ENCODE results near the gene DEGS2.
A peak's percentile ranks its signal among the peaks of the same experiment; 100 is the strongest.

DEGS2 gene

GRCh38 chr14:100148837-100149731 is 10.4 kb downstream of the DEGS2 start:
- CTCF ChIA-PET: no interaction called here
- no peak overlapping the region for H3K4me3 Mint-ChIP-seq
- DNase-seq: no peak
- peaks cover 35% of the 10 kb centered on the region for H3K27me3 Mint-ChIP-seq
- H3K27ac Mint-ChIP-seq: peak overlapping the region; percentile 69
- H3K36me3 Mint-ChIP-seq: peaks cover 5% of the 10 kb centered on the region
- H3K9me3 Mint-ChIP-seq: no peaks in the 10 kb centered on the region
- H3K4me1 Mint-ChIP-seq: peaks cover 32% of the 10 kb centered on the region

GRCh38 chr14:100147691-100148464 is 11.6 kb downstream of the DEGS2 start:
- H3K27me3 Mint-ChIP-seq: peaks cover 30% of the 10 kb centered on the region
- peaks cover 11% of the 10 kb centered on the region for H3K36me3 Mint-ChIP-seq
- DNase-seq: no peak
- H3K27ac Mint-ChIP-seq: peak overlapping the region; percentile 17
- peaks cover 32% of the 10 kb centered on the region for H3K4me1 Mint-ChIP-seq
- CTCF ChIA-PET: no interaction called here
- no peaks in the 10 kb centered on the region for H3K9me3 Mint-ChIP-seq
- no peak overlapping the region for H3K4me3 Mint-ChIP-seq

- no peaks in the 10 kb centered on the region for H3K9me3 Mint-ChIP-seq
- no peak overlapping the region for H3K4me3 Mint-ChIP-seq
- CTCF ChIA-PET: interaction anchor here (1.0 kb wide), 1 partner anchor 44 kb away, joined by 4 read pairs; no protein-coding TSS in a partner anchor
- peaks cover 26% of the 10 kb centered on the region for H3K27me3 Mint-ChIP-seq
- peaks cover 13% of the 10 kb centered on the region for H3K36me3 Mint-ChIP-seq
- peak overlapping the region; percentile 81 for H3K27ac Mint-ChIP-seq
- peaks cover 32% of the 10 kb centered on the region for H3K4me1 Mint-ChIP-seq
- peak; percentile 72 for DNase-seq
Observed at GRCh38 chr14:100147181-100147631, 12.2 kb downstream of the DEGS2 start.

GRCh38 chr14:100146531-100147091 is 12.8 kb downstream of the DEGS2 start:
- CTCF ChIA-PET: interaction anchor here (1.0 kb wide), 1 partner anchor 44 kb away, joined by 4 read pairs; no protein-coding TSS in a partner anchor
- H3K9me3 Mint-ChIP-seq: no peaks in the 10 kb centered on the region
- no peak overlapping the region for H3K4me3 Mint-ChIP-seq
- peak overlapping the region; percentile 81 for H3K27ac Mint-ChIP-seq
- H3K4me1 Mint-ChIP-seq: peaks cover 32% of the 10 kb centered on the region
- peaks cover 19% of the 10 kb centered on the region for H3K36me3 Mint-ChIP-seq
- H3K27me3 Mint-ChIP-seq: peaks cover 20% of the 10 kb centered on the region
- DNase-seq: no peak

- CTCF ChIA-PET: interaction anchor here (1.0 kb wide), 1 partner anchor 43 kb away, joined by 4 read pairs; no protein-coding TSS in a partner anchor
- peaks cover 32% of the 10 kb centered on the region for H3K4me1 Mint-ChIP-seq
- no peak overlapping the region for H3K4me3 Mint-ChIP-seq
- peaks cover 14% of the 10 kb centered on the region for H3K27me3 Mint-ChIP-seq
- H3K9me3 Mint-ChIP-seq: no peaks in the 10 kb centered on the region
- DNase-seq: no peak
- peak overlapping the region; percentile 77 for H3K27ac Mint-ChIP-seq
- H3K36me3 Mint-ChIP-seq: peaks cover 23% of the 10 kb centered on the region
Observed at GRCh38 chr14:100145682-100146464, 13.6 kb downstream of the DEGS2 start.

- no peak for DNase-seq
- peaks cover 31% of the 10 kb centered on the region for H3K36me3 Mint-ChIP-seq
- no peak overlapping the region for H3K27ac Mint-ChIP-seq
- peaks cover 14% of the 10 kb centered on the region for H3K27me3 Mint-ChIP-seq
- H3K4me3 Mint-ChIP-seq: no peak overlapping the region
- CTCF ChIA-PET: no interaction called here
- H3K9me3 Mint-ChIP-seq: no peaks in the 10 kb centered on the region
- peaks cover 32% of the 10 kb centered on the region for H3K4me1 Mint-ChIP-seq
Observed at GRCh38 chr14:100144996-100145646, 14.3 kb downstream of the DEGS2 start.

GRCh38 chr14:100144645-100144995 is 14.8 kb downstream of the DEGS2 start:
- no peak for DNase-seq
- Mint-ChIP-seq H3K4me3 (no peak overlapping the region), H3K27ac (peak overlapping the region; percentile 37), H3K4me1 (peaks cover 33% of the 10 kb centered on the region), H3K9me3 (no peaks in the 10 kb centered on the region), H3K36me3 (peaks cover 34% of the 10 kb centered on the region), H3K27me3 (peaks cover 14% of the 10 kb centered on the region)
- CTCF ChIA-PET: no interaction called here

GRCh38 chr14:100143934-100144333 is 15.5 kb downstream of the DEGS2 start:
- H3K9me3 Mint-ChIP-seq: no peaks in the 10 kb centered on the region
- no peak overlapping the region for H3K4me3 Mint-ChIP-seq
- peaks cover 39% of the 10 kb centered on the region for H3K36me3 Mint-ChIP-seq
- peaks cover 35% of the 10 kb centered on the region for H3K4me1 Mint-ChIP-seq
- H3K27me3 Mint-ChIP-seq: peaks cover 9% of the 10 kb centered on the region
- no peak for DNase-seq
- CTCF ChIA-PET: no interaction called here
- no peak overlapping the region for H3K27ac Mint-ChIP-seq

- CTCF ChIA-PET: interaction anchor here (1.1 kb wide), 1 partner anchor 13 kb away, joined by 4 read pairs; no protein-coding TSS in a partner anchor
- H3K36me3 Mint-ChIP-seq: peaks cover 43% of the 10 kb centered on the region
- no peak overlapping the region for H3K4me3 Mint-ChIP-seq
- peaks cover 8% of the 10 kb centered on the region for H3K27me3 Mint-ChIP-seq
- H3K4me1 Mint-ChIP-seq: peaks cover 33% of the 10 kb centered on the region
- no peak overlapping the region for H3K27ac Mint-ChIP-seq
- no peaks in the 10 kb centered on the region for H3K9me3 Mint-ChIP-seq
- DNase-seq: no peak
Observed at GRCh38 chr14:100143523-100143922, 15.9 kb downstream of the DEGS2 start.

GRCh38 chr14:100142073-100143040 is 17.1 kb downstream of the DEGS2 start:
- Mint-ChIP-seq H3K27me3 (peaks cover 7% of the 10 kb centered on the region), H3K27ac (peak overlapping the region; percentile 80), H3K36me3 (peaks cover 52% of the 10 kb centered on the region), H3K9me3 (no peaks in the 10 kb centered on the region), H3K4me3 (no peak overlapping the region), H3K4me1 (peaks cover 22% of the 10 kb centered on the region)
- no peak for DNase-seq
- CTCF ChIA-PET: interaction anchor here (0.8 to 1.5 kb wide), 6 partner anchors 9 to 51 kb away, joined by 3 to 4 read pairs (median 3); no protein-coding TSS in a partner anchor

GRCh38 chr14:100141098-100141497 is 18.3 kb downstream of the DEGS2 start:
- Mint-ChIP-seq H3K27me3 (peaks cover 4% of the 10 kb centered on the region), H3K36me3 (peaks cover 58% of the 10 kb centered on the region), H3K27ac (peak overlapping the region; percentile 69), H3K9me3 (no peaks in the 10 kb centered on the region), H3K4me1 (peaks cover 10% of the 10 kb centered on the region), H3K4me3 (no peak overlapping the region)
- CTCF ChIA-PET: interaction anchor here (0.8 kb wide), 2 partner anchors 8 to 33 kb away, joined by 3 to 4 read pairs; no protein-coding TSS in a partner anchor
- no peak for DNase-seq

GRCh38 chr14:100140452-100141078 is 18.9 kb downstream of the DEGS2 start:
- H3K27me3 Mint-ChIP-seq: peaks cover 4% of the 10 kb centered on the region
- no peak overlapping the region for H3K4me3 Mint-ChIP-seq
- H3K4me1 Mint-ChIP-seq: peaks cover 6% of the 10 kb centered on the region
- CTCF ChIA-PET: interaction anchor here (1.1 kb wide), 1 partner anchor 28 kb away, joined by 3 read pairs; no protein-coding TSS in a partner anchor
- H3K27ac Mint-ChIP-seq: peak overlapping the region; percentile 69
- H3K36me3 Mint-ChIP-seq: peaks cover 63% of the 10 kb centered on the region
- no peaks in the 10 kb centered on the region for H3K9me3 Mint-ChIP-seq
- no peak for DNase-seq

All from activated naive CD4-positive, alpha-beta T cell treated with anti-CD3 and anti-CD28 coated beads, Interleukin-2, amount 10 ng/mL, durations not matched to agents 7 days and 5 days (primary cell).